HG03442 (cell line): ENCODE data around the gene SCD.
"Not testable (repeated sequence)": the region's sequence is repeated elsewhere in the genome, so short reads cannot be mapped to it uniquely, and the experiment has no call there.

Experiments used
- ATAC-seq: cut with Tn5 transposase; IDR thresholded peaks from one replicate; pipeline ENCODE4 v1.9.1; 2021; ENCODE audit warnings: mild to moderate bottlenecking, moderate library complexity; ENCODE audit not compliant: unreplicated experiment

SCD gene

DNA sequence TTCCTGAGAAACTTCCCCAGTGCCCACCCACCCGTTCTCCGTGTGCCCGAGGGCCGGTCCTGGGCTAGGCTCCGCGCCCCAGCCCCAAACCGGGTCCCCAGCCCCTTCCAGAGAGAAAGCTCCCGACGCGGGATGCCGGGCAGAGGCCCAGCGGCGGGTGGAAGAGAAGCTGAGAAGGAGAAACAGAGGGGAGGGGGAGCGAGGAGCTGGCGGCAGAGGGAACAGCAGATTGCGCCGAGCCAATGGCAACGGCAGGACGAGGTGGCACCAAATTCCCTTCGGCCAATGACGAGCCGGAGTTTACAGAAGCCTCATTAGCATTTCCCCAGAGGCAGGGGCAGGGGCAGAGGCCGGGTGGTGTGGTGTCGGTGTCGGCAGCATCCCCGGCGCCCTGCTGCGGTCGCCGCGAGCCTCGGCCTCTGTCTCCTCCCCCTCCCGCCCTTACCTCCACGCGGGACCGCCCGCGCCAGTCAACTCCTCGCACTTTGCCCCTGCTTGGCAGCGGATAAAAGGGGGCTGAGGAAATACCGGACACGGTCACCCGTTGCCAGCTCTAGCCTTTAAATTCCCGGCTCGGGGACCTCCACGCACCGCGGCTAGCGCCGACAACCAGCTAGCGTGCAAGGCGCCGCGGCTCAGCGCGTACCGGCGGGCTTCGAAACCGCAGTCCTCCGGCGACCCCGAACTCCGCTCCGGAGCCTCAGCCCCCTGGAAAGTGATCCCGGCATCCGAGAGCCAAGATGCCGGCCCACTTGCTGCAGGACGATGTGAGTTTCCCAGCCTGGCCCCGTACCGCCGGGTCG lies at the start of gene SCD:
TSS of gene SCD (plus strand) at position 469 of the 803 bp plus-strand sequence. CDS start at position 741, 272 bp downstream.
- ATAC-seq, result peak; percentile 88

DNA sequence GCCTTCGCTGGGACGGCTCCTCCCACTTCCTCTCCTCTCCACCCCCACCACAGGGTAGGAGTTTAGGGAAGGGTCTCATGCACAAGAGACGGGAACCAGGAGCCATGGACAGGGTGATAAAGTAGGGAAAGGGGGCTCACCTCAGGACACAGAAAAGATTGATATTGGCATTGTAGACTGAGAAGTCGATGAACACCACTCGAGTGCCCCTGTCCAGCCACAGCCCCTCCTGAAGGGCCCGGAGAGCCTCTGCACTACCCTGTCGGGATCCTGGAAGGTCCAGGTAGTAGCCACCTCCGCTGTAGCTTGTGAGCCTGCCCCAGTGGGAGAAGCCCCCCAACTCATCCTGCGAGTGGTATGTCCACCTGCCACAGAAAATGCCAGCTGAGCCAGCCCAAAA lies 49.8 kb upstream of the SCD start:
- no peak for ATAC-seq

DNA sequence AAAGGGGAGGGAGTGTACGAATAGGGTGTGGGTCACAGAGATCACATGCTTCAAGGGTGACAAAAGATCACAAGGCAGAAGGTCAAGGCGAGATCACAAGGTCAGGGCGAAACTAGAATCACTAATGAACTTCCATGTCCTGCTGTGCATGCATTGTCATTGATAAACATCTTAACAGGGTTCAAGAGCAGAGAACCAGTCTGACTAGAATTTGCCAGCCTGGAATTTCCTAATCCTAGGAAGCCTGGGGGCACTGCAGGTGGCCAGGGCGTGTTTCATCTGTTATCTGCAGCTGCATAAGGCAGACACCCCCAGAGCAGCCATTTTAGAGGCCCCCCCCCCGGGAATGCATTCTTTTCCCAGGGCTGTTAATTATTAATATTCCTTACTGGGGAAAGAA lies 45.9 kb upstream of the SCD start:
- not testable (repeated sequence) for ATAC-seq

DNA sequence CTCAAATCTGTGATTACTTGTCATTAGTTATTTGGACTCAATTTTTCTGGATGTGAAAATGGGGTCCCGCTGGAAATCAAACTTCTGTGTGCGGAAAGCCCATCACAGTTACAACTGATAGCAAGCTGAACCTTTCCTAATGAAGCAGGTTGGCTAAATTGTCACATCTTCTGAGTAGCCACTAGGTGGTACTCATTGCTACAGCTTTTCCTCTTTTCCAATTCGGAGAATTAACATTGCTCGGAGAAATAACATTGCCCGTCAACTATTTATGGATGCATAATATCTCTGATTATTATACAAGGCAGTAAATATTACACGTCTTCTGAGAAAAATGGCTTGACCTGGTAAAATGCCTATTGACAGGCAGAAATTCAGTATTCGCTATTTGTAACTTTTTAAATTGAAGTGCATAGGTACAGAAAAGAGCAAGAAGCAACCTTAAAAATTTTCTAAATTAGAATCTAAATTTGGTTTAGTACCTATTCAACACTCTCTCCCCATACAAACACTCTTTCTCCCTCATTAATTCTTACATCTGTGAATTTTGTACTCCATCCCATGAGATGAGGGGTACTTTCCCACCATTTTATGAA lies 43.2 kb upstream of the SCD start:
- ATAC-seq, result no peak

DNA sequence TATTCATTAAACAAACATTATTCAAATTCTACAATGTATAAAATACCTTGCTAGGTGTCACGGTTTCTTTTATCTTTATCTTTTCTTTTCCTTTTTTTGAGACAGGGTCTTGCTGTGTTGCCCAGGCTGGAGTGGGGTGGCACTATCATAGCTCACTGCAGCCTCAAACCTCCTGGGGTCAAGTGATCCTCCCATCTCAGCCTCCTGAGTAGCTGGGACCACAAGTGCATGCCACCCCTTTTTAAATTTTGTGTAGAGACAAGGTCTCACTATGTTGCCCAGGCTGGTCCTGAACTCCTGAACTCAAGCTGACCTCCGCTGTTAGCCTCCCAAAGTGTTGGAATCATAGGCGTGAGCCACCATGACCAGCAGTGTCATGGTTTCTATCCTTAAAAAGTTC lies 42.6 kb upstream of the SCD start:
- no peak for ATAC-seq

DNA sequence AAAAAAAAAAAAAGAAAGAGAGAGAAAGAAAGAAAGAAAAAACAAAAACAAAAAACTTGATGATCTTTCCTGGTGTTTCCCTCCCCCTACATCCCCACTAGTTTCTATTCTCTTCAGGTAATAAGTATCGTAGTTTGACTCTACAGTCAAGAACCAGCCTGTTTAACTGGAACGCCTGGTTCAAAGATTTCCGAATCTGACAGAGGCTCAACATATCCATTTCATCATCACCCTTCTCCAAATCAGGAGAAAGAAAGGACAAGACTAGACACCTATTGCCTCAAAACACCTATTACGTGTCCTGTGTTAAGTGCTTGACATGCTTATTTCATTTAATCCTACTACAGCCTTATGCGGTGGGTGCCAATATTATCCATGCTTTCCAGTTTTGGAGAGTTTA lies 40.2 kb upstream of the SCD start:
- no peak for ATAC-seq

DNA sequence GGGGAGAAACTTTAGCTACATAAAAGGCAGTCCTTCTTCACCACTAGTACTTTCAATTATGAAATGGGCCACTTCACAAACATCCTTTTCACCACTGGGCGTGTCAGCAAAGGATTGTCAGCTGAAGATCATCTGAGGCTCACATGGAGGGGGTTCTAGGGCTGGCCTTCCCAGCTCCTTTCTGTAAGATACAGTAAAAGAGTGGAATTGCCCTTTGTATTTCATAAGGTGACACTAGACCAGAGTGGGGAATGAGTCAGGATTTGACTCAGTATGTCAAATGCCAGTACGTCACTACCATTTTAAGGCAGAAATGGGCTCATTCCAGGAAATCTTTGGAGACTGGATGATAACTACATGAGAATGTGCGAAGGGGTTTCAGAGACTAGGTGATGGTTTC lies 39.3 kb upstream of the SCD start:
- no peak for ATAC-seq

DNA sequence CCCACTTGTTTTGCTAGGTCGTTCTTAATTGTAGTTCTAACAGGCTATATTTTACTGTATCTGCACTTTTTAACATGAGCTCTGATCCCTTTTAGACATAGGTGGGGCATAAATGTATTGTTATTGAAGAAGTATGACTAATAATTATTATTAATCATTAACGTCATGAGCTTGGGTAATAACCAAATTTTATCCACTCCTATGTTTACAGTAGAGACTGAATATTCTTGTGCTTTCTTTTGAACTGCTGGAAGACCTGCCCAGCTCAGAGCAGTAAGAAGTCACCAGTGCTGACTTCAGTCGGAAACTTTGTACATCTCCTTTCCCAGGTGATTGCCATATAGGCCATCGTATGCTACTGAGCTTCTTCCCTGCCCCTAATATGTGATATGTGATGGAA lies 35.7 kb upstream of the SCD start:
- no peak for ATAC-seq

DNA sequence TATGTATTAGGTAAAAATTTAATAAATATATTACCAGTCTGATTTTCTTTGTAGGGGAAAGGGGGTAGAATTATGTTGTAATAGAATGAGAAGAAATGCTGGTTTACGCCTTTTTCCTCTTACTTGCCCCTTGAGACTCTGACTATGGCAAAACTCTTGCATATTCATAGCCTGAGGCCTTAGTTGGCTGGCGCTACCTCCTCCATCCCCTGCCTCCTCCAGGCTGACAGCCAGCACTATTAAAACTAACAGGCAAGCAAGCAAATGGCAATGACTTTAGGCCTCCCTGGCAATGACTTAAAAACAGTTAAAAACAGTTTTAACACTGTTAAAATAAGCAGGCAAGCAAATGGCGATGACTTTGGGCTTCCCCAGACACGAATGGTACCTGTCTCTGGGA lies 31.4 kb upstream of the SCD start:
- ATAC-seq, result no peak

DNA sequence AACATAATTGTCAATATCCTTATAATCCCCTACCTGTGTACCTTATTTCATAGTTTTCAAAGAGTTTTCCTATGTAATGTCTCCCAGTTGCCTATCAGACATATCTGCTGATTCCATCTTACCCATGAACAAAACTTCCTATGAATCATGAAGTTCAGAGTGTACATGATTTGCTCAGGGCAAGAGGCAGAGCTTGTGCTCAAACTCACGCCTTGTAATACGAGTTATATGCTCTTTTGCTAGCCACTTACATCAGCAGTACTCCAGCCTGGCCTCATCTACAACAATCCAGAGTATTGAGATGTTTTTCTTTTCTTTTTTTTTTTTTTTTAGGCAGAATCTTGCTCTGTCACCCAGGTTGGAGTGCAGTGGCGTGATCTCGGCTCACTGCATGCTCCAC lies 28.8 kb upstream of the SCD start:
- no peak for ATAC-seq

DNA sequence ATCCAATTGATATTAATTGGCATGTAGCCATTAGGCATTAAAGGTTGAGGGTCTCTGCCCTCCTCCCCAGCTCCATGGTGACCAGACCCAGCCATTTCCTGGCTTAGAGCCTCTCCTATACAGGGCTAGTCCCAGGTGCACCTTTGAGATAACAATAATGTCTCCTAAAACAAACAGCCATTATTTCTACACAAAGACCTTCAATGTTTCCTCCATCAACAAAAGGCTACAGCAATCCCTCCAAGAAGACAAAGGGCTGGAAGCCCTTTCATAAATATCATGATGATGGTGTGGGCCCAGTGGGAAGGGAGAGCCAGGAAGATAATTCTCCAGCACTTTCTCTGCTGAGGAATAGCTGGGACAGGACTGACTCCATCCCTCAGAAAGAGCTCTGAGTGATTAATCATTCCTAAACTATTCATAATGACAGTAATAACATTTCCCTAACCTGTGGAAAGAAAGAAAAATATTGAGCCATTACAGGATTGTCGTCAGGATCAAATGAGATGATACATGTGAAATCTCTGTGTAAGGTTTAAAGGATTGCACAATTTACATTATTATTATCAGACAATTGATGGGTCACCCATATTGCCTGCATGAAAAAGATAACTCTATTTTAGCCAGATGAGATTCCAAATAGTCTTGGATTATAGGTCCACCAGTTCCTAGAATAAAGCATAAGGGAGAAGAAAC lies 27.2 kb upstream of the SCD start:
- no peak for ATAC-seq

DNA sequence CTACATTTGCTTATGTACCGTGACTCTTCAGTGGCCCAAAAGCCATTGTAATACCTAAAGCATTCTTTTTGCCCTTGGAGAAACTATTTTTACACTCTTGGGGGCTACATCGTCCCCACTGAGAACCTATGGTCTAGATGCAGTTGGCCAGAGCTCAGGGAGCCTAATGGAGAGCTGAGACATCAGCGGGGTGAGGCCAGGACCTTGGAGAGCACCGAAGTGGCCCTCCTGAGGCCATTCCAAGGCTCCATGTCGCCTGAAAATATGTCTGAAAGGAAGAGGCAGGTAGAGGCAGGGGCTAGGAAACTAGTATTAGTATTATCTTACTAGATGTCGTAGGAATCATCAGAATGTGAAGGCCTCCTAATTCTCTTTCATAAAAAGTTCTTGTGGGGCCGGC lies 21.9 kb upstream of the SCD start:
- no peak for ATAC-seq

DNA sequence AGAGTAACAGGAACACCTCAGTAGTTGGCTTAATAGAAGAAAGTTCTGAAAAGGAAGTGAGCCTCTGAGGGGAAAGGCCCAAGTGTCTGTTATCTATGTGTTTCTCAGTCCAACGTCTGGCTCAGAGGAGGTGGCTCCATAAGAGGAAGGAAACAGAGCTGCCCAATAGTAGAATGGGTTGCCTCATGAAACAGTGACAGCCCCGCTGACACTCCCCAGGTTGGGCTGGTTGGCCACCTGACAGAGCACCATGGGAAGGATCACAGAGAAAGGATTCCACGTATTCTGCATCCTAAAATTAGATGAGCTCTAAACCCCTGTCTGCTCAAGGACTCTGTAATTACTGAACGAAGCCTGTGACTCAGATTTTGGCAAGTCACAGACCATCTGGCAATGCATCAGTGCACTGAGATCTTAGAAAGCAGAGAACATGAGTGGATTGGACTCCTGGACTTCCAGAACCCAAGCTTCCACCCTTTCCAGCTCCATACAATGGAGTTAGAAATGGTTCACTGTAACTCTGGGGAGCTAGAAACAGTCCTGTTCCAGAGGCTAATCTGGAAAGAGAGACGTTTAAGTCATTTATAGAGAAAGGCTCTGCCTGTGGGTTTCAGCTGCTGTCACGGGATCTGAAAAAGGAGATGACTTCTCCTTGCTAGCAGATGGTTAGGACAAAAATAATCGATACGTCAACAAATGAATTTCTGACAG lies 19.9 kb upstream of the SCD start:
- peak; percentile 98 for ATAC-seq

DNA sequence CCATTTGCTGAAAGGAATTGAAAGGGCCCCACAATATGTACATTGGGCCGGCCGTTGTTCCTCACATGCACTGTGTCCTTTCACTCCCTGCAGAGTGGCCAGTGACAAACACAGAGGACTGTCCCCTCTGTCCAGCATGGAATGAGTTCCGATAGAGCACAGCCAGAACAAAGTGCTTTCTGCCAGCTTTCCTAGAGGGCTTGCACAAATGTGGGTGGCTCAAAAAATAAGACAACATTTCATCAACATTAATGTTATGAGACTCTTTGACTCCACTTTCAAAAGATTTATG lies 19.4 kb upstream of the SCD start:
- ATAC-seq, result no peak

DNA sequence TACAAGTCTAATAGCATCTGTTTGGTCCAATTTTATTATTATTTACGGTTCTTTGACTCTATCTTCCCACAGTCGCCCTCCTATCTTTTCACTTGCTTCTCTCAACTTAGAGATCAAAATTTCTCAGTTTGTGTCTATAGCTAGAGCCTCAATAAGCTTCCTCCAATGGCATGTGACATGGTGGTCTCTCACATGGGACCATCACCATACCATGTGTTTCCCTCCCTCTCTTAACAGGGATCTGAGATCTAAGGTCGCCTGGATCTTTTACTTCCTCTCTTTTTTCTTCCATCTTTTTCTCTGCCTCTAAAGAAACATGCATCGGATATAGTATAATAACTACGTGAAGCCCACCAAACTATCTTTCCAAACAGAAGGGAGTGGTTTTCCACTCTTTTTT lies 18.8 kb upstream of the SCD start:
- ATAC-seq, result no peak

DNA sequence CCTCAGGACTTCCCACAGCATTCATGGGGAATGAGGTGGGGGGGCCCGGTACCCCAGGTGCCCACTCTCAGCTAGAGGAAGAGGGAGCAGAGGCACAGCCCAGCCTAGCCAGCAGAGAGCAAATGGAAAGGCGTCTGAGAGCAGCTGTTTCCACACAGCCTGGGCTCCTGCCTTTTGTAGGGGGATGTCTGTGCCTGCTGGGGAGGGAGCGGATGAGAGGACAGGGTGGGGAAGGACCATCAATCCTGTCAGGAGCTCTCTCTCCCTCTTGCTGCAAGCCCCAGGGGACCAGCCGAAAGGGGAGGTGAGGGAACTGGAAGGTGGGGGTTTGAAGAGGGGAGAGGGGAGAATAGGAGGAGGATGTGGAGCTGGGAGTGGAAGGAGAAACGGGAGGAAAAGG lies 17.0 kb upstream of the SCD start, which contains the start of gene PKD2L1:
TSS of gene PKD2L1 (minus strand) at position 150 of the 400 bp plus-strand sequence. CDS start at position 25, 125 bp downstream.
- no peak for ATAC-seq

DNA sequence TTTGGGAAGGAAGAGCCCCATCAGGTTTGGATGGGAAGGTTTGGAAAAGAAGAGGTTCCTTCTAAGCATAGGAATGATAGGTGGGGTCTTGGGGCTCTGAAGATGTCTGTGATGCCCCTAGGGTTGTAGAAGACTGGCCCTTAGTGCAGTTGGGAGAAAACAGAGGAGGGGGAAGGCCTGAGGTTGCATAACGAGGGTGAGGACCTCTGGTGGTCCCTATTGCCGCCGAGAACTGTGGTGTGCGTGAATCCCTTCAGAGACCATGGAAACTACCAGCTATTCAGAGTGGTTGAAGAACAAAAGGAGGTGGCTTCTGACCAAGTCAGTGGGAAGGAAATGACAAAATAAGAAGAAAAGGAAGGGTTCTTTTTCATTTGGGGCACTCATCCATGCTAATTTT lies 13.9 kb upstream of the SCD start:
- no peak for ATAC-seq

DNA sequence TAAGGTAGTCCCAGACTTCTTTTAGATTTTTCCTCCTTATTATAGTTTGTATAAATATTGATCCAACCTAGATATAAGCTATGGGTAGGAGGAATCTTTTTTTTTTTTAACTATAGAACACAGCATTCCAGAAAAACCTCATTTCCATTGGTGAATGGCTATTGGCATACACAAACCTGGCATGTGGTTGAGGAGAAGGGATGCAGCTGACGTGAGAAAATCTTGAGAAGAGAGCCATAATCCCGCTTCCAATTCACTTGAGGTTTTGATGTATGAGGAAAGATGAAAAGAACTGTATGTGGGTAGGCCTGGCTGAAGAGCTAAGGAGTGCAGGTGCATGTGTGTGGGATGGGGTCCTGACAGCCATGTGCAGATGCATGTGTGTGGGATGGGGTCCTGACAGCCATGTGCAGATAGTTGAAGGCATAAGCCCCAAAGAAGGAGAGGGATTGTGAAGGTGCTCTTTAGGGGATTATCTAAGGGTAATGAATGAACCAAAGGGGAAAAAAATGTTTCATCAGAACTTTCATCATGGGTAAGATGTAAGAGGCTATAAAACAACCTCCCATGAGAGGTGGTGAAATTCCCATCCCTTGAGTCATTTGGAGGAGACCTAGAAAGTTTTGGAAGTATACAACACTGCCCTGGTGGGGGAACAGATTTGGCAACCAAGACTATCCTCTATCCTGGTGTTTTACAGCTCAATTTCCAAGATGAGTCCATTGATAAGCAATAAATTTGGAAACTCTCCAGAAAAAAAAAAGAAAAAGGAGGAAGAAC lies 13.2 kb upstream of the SCD start:
- ATAC-seq, result no peak

DNA sequence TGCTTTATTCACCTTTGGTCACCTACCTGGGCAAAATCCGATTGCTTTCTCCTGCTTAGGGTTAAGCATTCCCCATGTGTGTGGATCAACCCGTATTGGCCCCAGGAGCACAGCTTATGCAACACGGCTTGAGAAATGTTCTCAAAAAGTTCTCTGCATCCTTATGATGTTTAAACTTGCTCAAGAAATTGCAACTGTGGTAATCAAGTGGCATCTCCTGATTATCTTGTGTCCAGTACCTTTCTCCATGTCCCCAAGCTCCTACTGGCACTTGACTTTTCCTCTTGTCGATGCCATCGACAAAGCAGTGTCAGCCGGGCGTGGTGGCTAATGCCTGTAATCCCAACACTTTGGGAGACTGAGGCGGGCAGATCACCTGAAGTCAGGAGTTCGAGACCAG lies 12.3 kb upstream of the SCD start:
- no peak for ATAC-seq

DNA sequence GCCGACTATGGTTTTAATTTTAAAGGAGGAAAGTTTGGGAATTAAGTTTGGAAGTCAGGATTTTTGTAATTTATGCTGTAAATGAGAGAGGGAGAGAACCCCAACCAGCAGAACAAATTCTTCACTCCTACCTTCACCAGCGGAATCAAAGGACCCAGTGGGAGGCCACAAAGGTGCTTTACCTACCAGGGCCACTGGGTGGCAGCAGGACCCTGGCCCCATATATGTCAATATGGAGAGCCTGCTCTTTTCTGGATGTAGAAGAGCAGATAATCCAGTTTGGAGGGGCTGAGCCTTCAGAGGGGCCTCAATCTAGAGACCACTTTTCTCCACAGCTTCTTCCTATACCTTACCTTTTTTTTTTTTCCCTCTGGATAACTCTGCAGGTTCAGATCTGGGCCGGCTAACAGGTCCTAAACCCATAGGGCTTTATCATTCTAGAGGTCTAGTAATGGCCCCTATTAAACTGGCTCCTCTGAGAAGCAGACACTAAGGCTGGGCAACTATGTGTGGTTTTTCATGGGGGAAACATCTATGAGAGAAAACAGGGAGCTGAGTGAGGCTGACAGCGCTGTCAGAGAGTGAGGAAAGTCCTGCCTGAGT lies 8.5 kb upstream of the SCD start:
- peak; percentile 42 for ATAC-seq
